ENCODE data around the gene CROCC.

GRCh38 chr1:17011439-17012307 lies 89.9 kb downstream of the CROCC start, which contains the start of gene ATP13A2:
- TF ChIP-seq CTCF (IDR thresholded peaks at IDR 0.05) (no peak), POLR2A (IDR thresholded peaks at IDR 0.05) (peak in 1 of 2 donors; percentile 72)

Data from thyroid gland (tissue), 4 donors.